HG03469 (cell line): ENCODE measurements around the gene UBN1.

Experiments
- ATAC-seq: cut with Tn5 transposase; IDR thresholded peaks from one replicate; pipeline ENCODE4 v1.9.1; 2021; ENCODE audit warnings: mild to moderate bottlenecking, moderate library complexity, moderate number of reproducible peaks; ENCODE audit not compliant: unreplicated experiment

The UBN1 gene

GRCh38 chr16:4855804-4856203 lies 8.5 kb downstream of the UBN1 start:
- no peak for ATAC-seq

- no peak for ATAC-seq
Observed at GRCh38 chr16:4859190-4859899, 12.1 kb downstream of the UBN1 start.

GRCh38 chr16:4859900-4860255 lies 12.6 kb downstream of the UBN1 start:
- no peak for ATAC-seq

GRCh38 chr16:4860727-4861342 lies 13.6 kb downstream of the UBN1 start:
- ATAC-seq: no peak

- ATAC-seq: no peak
Observed at GRCh38 chr16:4862639-4863038, 15.4 kb downstream of the UBN1 start.

- no peak for ATAC-seq
Observed at GRCh38 chr16:4864728-4865127, 17.4 kb downstream of the UBN1 start.

- ATAC-seq: no peak
Observed at GRCh38 chr16:4865231-4865860, 18.1 kb downstream of the UBN1 start.

GRCh38 chr16:4866586-4866985 lies 19.3 kb downstream of the UBN1 start:
- ATAC-seq: no peak

- no peak for ATAC-seq
Observed at GRCh38 chr16:4868026-4868425, 20.7 kb downstream of the UBN1 start.

- no peak for ATAC-seq
Observed at GRCh38 chr16:4868535-4868934, 21.3 kb downstream of the UBN1 start.

GRCh38 chr16:4869147-4869805 lies 22.0 kb downstream of the UBN1 start:
- ATAC-seq: no peak

GRCh38 chr16:4870138-4870671 lies 22.9 kb downstream of the UBN1 start:
- no peak for ATAC-seq

- no peak for ATAC-seq
Observed at GRCh38 chr16:4871071-4871470, 23.8 kb downstream of the UBN1 start.

- no peak for ATAC-seq
Observed at GRCh38 chr16:4873091-4873490, 25.8 kb downstream of the UBN1 start.

- ATAC-seq: no peak
Observed at GRCh38 chr16:4874666-4875065, 27.4 kb downstream of the UBN1 start.

- ATAC-seq: no peak
Observed at GRCh38 chr16:4876646-4877379, 29.5 kb downstream of the UBN1 start.

- ATAC-seq: no peak
Observed at GRCh38 chr16:4877380-4877685, 30.1 kb downstream of the UBN1 start.

- no peak for ATAC-seq
Observed at GRCh38 chr16:4879049-4879448, 31.8 kb downstream of the UBN1 start.

GRCh38 chr16:4880006-4880580 lies 32.8 kb downstream of the UBN1 start:
- ATAC-seq: no peak

GRCh38 chr16:4882000-4882632 lies 34.8 kb downstream of the UBN1 start:
- no peak for ATAC-seq
